GM23248 (cell line): Measurements from ENCODE around the gene NR5A2.

Experiments
- EZH2 ChIP-seq: fragments of 200-600 bp; sonication (generic); IDR thresholded peaks from 2 replicates; pipeline ENCODE4 v1.6.1; 2018; ENCODE audit warnings: antibody characterized with exemption, mild to moderate bottlenecking; ENCODE audit not compliant: insufficient read depth, poor library complexity, severe bottlenecking
- EZH2phosphoT487 ChIP-seq: fragments of 200-600 bp; sonication (generic); IDR thresholded peaks from 2 replicates; pipeline ENCODE4 v1.6.1; 2018; ENCODE audit warnings: antibody characterized with exemption, moderate library complexity, mild to moderate bottlenecking, low read depth; ENCODE audit not compliant: insufficient read depth

GRCh38 chr1:200079232-200079940 lies 51.9 kb downstream of the NR5A2 start:
- TF ChIP-seq EZH2 (no peak), EZH2phosphoT487 (no peak)
